HEK293 (cell line): Measurements from ENCODE around the gene GUCY2D.

Source experiments
- CTCF ChIA-PET: fragments of 350-600 bp; formaldehyde crosslinking; extraction: SDS; loops from one replicate; lab custom pipeline; 2021; ENCODE audit warnings: antibody characterized with exemption; lab: Yijun Ruan, JAX
- POLR2A ChIA-PET: fragments of 300-600 bp; formaldehyde crosslinking; extraction: SDS; loops from one replicate; lab custom pipeline; 2020; ENCODE audit warnings: antibody characterized with exemption, inconsistent platforms; lab: Yijun Ruan, JAX
- H3K27ac ChIP-seq: fragments of 200-500 bp; sonication (Bioruptor generic); 2 replicates; pipeline ENCODE4 v1.5.1; 2014; ENCODE audit warnings: low read depth, low read length, control low read depth, inconsistent platforms; ENCODE audit errors: extremely low read depth
- H3K36me3 ChIP-seq, 2 experiments: fragments of 200-500 bp in 1 of 2; sonication (Bioruptor generic) in 1 of 2; 1 replicate in 1 of 2; 2 replicates in 1 of 2; pipeline ENCODE4 v1.5.1; 2014 to 2017; ENCODE audit warnings: inconsistent platforms in 2 of 2, low read length in 2 of 2; ENCODE audit not compliant: control insufficient read depth in 2 of 2, insufficient read depth in 1 of 2
- H3K4me1 ChIP-seq: fragments of 200-500 bp; sonication (Bioruptor generic); 2 replicates; pipeline ENCODE4 v1.5.1; 2014; ENCODE audit warnings: mild to moderate bottlenecking, low read length, inconsistent platforms; ENCODE audit not compliant: control insufficient read depth, insufficient read depth
- H3K4me3 ChIP-seq: 2 replicates; pipeline ENCODE4 v1.5.1; 2011; ENCODE audit warnings: low read depth, mild to moderate bottlenecking, control low read depth, low read length, moderate library complexity
- H3K9me3 ChIP-seq: fragments of 200-500 bp; sonication (Bioruptor generic); 2 replicates; pipeline ENCODE4 v1.5.1; 2014; ENCODE audit warnings: low read depth, low read length, inconsistent platforms; ENCODE audit not compliant: control insufficient read depth, insufficient read depth
- GFI1B ChIP-seq: fragments of 450-650 bp; formaldehyde crosslinking; IDR thresholded peaks from 2 replicates; pipeline ENCODE4 v1.5.1; 2016; ENCODE audit warnings: missing biosample characterization, missing genetic modification characterization
- MEIS1 ChIP-seq: sonication (generic); formaldehyde crosslinking; IDR thresholded peaks from 2 replicates; pipeline ENCODE4 v1.8.1; 2022; ENCODE audit warnings: missing genetic modification reagents, mild to moderate bottlenecking, borderline replicate concordance
- OVOL3 ChIP-seq: fragments of 450-650 bp; formaldehyde crosslinking; IDR thresholded peaks from 2 replicates; pipeline ENCODE4 v1.5.1; 2016; ENCODE audit warnings: missing biosample characterization, missing genetic modification characterization
- SP2 ChIP-seq: fragments of 450-650 bp; formaldehyde crosslinking; IDR thresholded peaks from 2 replicates; pipeline ENCODE4 v1.5.1; 2016; ENCODE audit warnings: missing biosample characterization, missing genetic modification characterization
- TRIM28 ChIP-seq: IDR thresholded peaks from 2 replicates; pipeline ENCODE4 v1.6.1; 2011; ENCODE audit warnings: low read length, control low read depth, borderline replicate concordance
- ZBTB1 ChIP-seq: fragments of 450-650 bp; formaldehyde crosslinking; IDR thresholded peaks from 2 replicates; pipeline ENCODE4 v1.5.1; 2016; ENCODE audit warnings: missing biosample characterization, missing genetic modification characterization
- ZFP3 ChIP-seq: fragments of 450-650 bp; formaldehyde crosslinking; IDR thresholded peaks from 2 replicates; pipeline ENCODE4 v1.5.1; 2016; ENCODE audit warnings: low read depth, missing biosample characterization, missing genetic modification characterization
- ZNF112 ChIP-seq: fragments of 450-650 bp; formaldehyde crosslinking; IDR thresholded peaks from 2 replicates; pipeline ENCODE4 v1.5.0; 2017; ENCODE audit warnings: missing biosample characterization, missing genetic modification characterization
- ZNF138 ChIP-seq: fragments of 450-650 bp; formaldehyde crosslinking; IDR thresholded peaks from 2 replicates; pipeline ENCODE4 v1.5.1; 2016; ENCODE audit warnings: missing biosample characterization, missing genetic modification characterization, borderline replicate concordance
- ZNF16 ChIP-seq: fragments of 450-650 bp; formaldehyde crosslinking; IDR thresholded peaks from 2 replicates; pipeline ENCODE4 v1.5.1; 2016; ENCODE audit warnings: low read depth, missing biosample characterization, missing genetic modification characterization
- ZNF174 ChIP-seq: fragments of 450-650 bp; formaldehyde crosslinking; IDR thresholded peaks from 2 replicates; pipeline ENCODE4 v1.5.0; 2017; ENCODE audit warnings: missing biosample characterization, mild to moderate bottlenecking, missing genetic modification characterization
- ZNF221 ChIP-seq: fragments of 450-650 bp; formaldehyde crosslinking; IDR thresholded peaks from 2 replicates; pipeline ENCODE4 v1.5.1; 2017; ENCODE audit warnings: missing biosample characterization, missing genetic modification characterization, borderline replicate concordance
- ZNF341 ChIP-seq: fragments of 450-650 bp; formaldehyde crosslinking; IDR thresholded peaks from 2 replicates; pipeline ENCODE4; 2016; ENCODE audit warnings: low read depth, missing biosample characterization, missing genetic modification characterization
- ZNF354C ChIP-seq: fragments of 450-650 bp; formaldehyde crosslinking; IDR thresholded peaks from 2 replicates; pipeline ENCODE4 v1.5.1; 2016; ENCODE audit warnings: missing biosample characterization, missing genetic modification characterization, low read depth, borderline replicate concordance
- ZNF501 ChIP-seq: fragments of 450-650 bp; formaldehyde crosslinking; IDR thresholded peaks from 2 replicates; pipeline ENCODE4 v1.5.1; 2016; ENCODE audit warnings: missing biosample characterization, missing genetic modification characterization
- ZNF785 ChIP-seq: fragments of 450-650 bp; formaldehyde crosslinking; IDR thresholded peaks from 2 replicates; pipeline ENCODE4 v1.5.1; 2016; ENCODE audit warnings: missing biosample characterization, missing genetic modification characterization
- TF ChIP-seq, protein P1 (sequence below): fragments of 450-650 bp; formaldehyde crosslinking; IDR thresholded peaks from 2 replicates; pipeline ENCODE4 v1.5.1; 2016; ENCODE audit warnings: missing biosample characterization, missing genetic modification characterization
- TF ChIP-seq, protein P2 (sequence below): fragments of 450-650 bp; formaldehyde crosslinking; IDR thresholded peaks from 2 replicates; pipeline ENCODE4 v1.5.1; 2016; ENCODE audit warnings: missing biosample characterization, missing genetic modification characterization
- TF ChIP-seq, protein P3 (sequence below): fragments of 450-650 bp; formaldehyde crosslinking; IDR thresholded peaks from 2 replicates; pipeline ENCODE4 v1.5.1; 2016; ENCODE audit warnings: missing biosample characterization, missing genetic modification characterization
- TF ChIP-seq, protein P4 (sequence below): fragments of 450-650 bp; formaldehyde crosslinking; IDR thresholded peaks from 2 replicates; pipeline ENCODE4 v1.5.1; 2016; ENCODE audit warnings: missing biosample characterization, missing genetic modification characterization
- TF ChIP-seq, protein P5 (sequence below): fragments of 450-650 bp; formaldehyde crosslinking; conservative IDR thresholded peaks from 2 replicates; pipeline ENCODE4 v1.5.1; 2016; ENCODE audit warnings: low read depth, missing biosample characterization, missing genetic modification characterization

Gene GUCY2D

DNA sequence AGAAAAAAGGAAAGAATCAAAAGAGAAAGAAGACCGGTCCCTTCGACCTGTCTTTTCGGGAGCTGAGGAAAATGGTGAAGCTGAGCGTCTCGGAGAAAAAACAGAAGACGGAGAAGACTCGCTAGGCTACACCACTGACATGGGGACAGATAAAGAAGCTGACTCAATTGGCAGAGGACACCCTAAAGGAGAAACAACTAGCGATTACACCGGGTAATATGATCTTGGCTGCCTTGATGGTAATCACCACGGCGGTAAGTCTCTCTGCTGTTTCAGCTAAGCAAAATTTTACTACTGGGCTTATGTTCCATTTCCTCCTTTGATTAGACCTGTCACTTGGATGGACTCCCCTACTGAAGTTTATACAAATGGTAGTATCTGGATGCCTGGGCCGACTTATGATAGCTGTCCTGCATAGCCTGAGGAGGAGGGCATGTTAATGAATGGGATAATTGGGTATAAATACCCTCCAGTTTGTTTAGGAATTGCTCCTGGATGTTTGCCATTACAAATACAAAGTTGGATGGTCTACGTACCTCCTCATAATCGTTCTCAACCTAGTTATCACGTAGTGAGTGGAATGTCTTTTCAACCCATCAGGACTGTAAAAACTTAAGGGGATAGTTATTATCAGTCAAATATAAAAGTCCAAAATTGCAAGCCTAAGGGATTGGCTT lies 60.5 kb downstream of the GUCY2D start:
- Histone ChIP-seq H3K27ac (peak overlapping the region; percentile 57), H3K36me3 (no peaks in the 10 kb centered on the region), H3K4me1 (peaks cover 15% of the 10 kb centered on the region), H3K9me3 (no peaks in the 10 kb centered on the region), H3K4me3 (peak overlapping the region; percentile 8)
- CTCF ChIA-PET = interaction anchor here (0.6 to 7.9 kb wide), 13 partner anchors 7 to 1485 kb away, joined by 3 to 214 read pairs (median 6); partner anchors contain the start of genes ALOXE3 and KRABD2
- POLR2A ChIA-PET = interaction anchor here (0.7 to 1.3 kb wide), 7 partner anchors 11 to 226 kb away, joined by 3 to 4 read pairs (median 3); partner anchors contain the start of genes AURKB, CTC1 and RANGRF
- TF ChIP-seq SP2 (tag by site-specific recombination) (no peak), ZFP3 (tag by site-specific recombination) (no peak), ZNF138 (no peak), ZNF174 (tag by site-specific recombination) (no peak), ZNF221 (no peak), ZNF354C (no peak), ZNF112 (tag by site-specific recombination) (no peak), MEIS1 (CRISPR knock-in tag) (no peak), OVOL3 (tag by site-specific recombination) (peak; percentile 20; the same call in 1 of the 2 replicates), ZNF16 (no peak), GFI1B (no peak), ZNF341 (tag by site-specific recombination) (no peak), TRIM28 (no peak; the same call in none of the 2 replicates), ZBTB1 (tag by site-specific recombination) (no peak), ZNF501 (tag by site-specific recombination) (no peak; the same call in none of the 2 replicates), ZNF785 (tag by site-specific recombination) (no peak)
- TF ChIP-seq, protein P1, sequence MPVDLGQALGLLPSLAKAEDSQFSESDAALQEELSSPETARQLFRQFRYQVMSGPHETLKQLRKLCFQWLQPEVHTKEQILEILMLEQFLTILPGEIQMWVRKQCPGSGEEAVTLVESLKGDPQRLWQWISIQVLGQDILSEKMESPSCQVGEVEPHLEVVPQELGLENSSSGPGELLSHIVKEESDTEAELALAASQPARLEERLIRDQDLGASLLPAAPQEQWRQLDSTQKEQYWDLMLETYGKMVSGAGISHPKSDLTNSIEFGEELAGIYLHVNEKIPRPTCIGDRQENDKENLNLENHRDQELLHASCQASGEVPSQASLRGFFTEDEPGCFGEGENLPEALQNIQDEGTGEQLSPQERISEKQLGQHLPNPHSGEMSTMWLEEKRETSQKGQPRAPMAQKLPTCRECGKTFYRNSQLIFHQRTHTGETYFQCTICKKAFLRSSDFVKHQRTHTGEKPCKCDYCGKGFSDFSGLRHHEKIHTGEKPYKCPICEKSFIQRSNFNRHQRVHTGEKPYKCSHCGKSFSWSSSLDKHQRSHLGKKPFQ (tag by site-specific recombination) = no peak
- TF ChIP-seq, protein P2, sequence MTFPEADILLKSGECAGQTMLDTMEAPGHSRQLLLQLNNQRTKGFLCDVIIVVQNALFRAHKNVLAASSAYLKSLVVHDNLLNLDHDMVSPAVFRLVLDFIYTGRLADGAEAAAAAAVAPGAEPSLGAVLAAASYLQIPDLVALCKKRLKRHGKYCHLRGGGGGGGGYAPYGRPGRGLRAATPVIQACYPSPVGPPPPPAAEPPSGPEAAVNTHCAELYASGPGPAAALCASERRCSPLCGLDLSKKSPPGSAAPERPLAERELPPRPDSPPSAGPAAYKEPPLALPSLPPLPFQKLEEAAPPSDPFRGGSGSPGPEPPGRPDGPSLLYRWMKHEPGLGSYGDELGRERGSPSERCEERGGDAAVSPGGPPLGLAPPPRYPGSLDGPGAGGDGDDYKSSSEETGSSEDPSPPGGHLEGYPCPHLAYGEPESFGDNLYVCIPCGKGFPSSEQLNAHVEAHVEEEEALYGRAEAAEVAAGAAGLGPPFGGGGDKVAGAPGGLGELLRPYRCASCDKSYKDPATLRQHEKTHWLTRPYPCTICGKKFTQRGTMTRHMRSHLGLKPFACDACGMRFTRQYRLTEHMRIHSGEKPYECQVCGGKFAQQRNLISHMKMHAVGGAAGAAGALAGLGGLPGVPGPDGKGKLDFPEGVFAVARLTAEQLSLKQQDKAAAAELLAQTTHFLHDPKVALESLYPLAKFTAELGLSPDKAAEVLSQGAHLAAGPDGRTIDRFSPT (tag by site-specific recombination) = no peak
- TF ChIP-seq, protein P3, sequence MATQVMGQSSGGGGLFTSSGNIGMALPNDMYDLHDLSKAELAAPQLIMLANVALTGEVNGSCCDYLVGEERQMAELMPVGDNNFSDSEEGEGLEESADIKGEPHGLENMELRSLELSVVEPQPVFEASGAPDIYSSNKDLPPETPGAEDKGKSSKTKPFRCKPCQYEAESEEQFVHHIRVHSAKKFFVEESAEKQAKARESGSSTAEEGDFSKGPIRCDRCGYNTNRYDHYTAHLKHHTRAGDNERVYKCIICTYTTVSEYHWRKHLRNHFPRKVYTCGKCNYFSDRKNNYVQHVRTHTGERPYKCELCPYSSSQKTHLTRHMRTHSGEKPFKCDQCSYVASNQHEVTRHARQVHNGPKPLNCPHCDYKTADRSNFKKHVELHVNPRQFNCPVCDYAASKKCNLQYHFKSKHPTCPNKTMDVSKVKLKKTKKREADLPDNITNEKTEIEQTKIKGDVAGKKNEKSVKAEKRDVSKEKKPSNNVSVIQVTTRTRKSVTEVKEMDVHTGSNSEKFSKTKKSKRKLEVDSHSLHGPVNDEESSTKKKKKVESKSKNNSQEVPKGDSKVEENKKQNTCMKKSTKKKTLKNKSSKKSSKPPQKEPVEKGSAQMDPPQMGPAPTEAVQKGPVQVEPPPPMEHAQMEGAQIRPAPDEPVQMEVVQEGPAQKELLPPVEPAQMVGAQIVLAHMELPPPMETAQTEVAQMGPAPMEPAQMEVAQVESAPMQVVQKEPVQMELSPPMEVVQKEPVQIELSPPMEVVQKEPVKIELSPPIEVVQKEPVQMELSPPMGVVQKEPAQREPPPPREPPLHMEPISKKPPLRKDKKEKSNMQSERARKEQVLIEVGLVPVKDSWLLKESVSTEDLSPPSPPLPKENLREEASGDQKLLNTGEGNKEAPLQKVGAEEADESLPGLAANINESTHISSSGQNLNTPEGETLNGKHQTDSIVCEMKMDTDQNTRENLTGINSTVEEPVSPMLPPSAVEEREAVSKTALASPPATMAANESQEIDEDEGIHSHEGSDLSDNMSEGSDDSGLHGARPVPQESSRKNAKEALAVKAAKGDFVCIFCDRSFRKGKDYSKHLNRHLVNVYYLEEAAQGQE (tag by site-specific recombination) = no peak
- TF ChIP-seq, protein P4, sequence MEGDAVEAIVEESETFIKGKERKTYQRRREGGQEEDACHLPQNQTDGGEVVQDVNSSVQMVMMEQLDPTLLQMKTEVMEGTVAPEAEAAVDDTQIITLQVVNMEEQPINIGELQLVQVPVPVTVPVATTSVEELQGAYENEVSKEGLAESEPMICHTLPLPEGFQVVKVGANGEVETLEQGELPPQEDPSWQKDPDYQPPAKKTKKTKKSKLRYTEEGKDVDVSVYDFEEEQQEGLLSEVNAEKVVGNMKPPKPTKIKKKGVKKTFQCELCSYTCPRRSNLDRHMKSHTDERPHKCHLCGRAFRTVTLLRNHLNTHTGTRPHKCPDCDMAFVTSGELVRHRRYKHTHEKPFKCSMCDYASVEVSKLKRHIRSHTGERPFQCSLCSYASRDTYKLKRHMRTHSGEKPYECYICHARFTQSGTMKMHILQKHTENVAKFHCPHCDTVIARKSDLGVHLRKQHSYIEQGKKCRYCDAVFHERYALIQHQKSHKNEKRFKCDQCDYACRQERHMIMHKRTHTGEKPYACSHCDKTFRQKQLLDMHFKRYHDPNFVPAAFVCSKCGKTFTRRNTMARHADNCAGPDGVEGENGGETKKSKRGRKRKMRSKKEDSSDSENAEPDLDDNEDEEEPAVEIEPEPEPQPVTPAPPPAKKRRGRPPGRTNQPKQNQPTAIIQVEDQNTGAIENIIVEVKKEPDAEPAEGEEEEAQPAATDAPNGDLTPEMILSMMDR (tag by site-specific recombination) = no peak
- TF ChIP-seq, protein P5, sequence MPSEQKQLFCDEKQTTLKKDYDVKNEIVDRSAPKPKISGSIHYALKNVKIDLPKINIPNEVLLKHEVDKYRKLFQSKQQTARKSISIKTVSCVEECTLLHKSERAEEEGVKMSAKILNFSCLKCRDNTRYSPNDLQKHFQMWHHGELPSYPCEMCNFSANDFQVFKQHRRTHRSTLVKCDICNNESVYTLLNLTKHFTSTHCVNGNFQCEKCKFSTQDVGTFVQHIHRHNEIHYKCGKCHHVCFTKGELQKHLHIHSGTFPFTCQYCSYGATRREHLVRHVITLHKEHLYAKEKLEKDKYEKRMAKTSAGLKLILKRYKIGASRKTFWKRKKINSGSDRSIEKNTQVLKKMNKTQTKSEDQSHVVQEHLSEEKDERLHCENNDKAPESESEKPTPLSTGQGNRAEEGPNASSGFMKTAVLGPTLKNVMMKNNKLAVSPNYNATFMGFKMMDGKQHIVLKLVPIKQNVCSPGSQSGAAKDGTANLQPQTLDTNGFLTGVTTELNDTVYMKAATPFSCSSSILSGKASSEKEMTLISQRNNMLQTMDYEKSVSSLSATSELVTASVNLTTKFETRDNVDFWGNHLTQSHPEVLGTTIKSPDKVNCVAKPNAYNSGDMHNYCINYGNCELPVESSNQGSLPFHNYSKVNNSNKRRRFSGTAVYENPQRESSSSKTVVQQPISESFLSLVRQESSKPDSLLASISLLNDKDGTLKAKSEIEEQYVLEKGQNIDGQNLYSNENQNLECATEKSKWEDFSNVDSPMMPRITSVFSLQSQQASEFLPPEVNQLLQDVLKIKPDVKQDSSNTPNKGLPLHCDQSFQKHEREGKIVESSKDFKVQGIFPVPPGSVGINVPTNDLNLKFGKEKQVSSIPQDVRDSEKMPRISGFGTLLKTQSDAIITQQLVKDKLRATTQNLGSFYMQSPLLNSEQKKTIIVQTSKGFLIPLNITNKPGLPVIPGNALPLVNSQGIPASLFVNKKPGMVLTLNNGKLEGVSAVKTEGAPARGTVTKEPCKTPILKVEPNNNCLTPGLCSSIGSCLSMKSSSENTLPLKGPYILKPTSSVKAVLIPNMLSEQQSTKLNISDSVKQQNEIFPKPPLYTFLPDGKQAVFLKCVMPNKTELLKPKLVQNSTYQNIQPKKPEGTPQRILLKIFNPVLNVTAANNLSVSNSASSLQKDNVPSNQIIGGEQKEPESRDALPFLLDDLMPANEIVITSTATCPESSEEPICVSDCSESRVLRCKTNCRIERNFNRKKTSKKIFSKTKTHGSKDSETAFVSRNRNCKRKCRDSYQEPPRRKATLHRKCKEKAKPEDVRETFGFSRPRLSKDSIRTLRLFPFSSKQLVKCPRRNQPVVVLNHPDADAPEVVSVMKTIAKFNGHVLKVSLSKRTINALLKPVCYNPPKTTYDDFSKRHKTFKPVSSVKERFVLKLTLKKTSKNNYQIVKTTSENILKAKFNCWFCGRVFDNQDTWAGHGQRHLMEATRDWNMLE (tag by site-specific recombination) = no peak
